SK-N-SH treated with all-trans-retinoic acid at 6 μM for 48 hours (cell line): ENCODE data around the gene ORM1.

Experiments
- ARNTL ChIP-seq: fragments of 450-650 bp; formaldehyde crosslinking; IDR thresholded peaks from 2 replicates; pipeline ENCODE4 v1.5.0; 2020; ENCODE audit warnings: low read depth, mild to moderate bottlenecking, moderate library complexity, borderline replicate concordance
- BACH2 ChIP-seq: fragments of 250-450 bp; sonication (Bioruptor Pico); IDR thresholded peaks from 2 replicates; pipeline ENCODE4 v1.9.0; 2021; ENCODE audit warnings: mild to moderate bottlenecking, borderline replicate concordance
- CREB5 ChIP-seq: fragments of 250-450 bp; sonication (Bioruptor Pico); IDR thresholded peaks from 2 replicates; pipeline ENCODE4 v1.5.1; 2020; ENCODE audit warnings: low read depth, mild to moderate bottlenecking, moderate library complexity
- CSRNP3 ChIP-seq: fragments of 250-450 bp; sonication (Bioruptor Pico); IDR thresholded peaks from 2 replicates; pipeline ENCODE4 v1.5.1; 2021; ENCODE audit warnings: mild to moderate bottlenecking, moderate library complexity
- GLIS3 ChIP-seq: fragments of 250-450 bp; sonication (Bioruptor Pico); IDR thresholded peaks from 2 replicates; pipeline ENCODE4 v1.5.0; 2020; ENCODE audit warnings: mild to moderate bottlenecking, moderate library complexity
- ISL1 ChIP-seq: fragments of 250-450 bp; sonication (Bioruptor Pico); IDR thresholded peaks from 2 replicates; pipeline ENCODE4 v2.1.2; 2022; ENCODE audit warnings: mild to moderate bottlenecking, moderate library complexity
- PATZ1 ChIP-seq: fragments of 250-450 bp; sonication (Bioruptor Pico); IDR thresholded peaks from 2 replicates; pipeline ENCODE4 v1.8.0; 2020; ENCODE audit warnings: mild to moderate bottlenecking, moderate library complexity, borderline replicate concordance
- ZC3H10 ChIP-seq: fragments of 250-450 bp; sonication (Bioruptor Pico); IDR thresholded peaks from 2 replicates; pipeline ENCODE4 v1.5.1; 2021; ENCODE audit warnings: mild to moderate bottlenecking, moderate library complexity
- ZFP3 ChIP-seq: fragments of 250-450 bp; sonication (Bioruptor Pico); IDR thresholded peaks from 2 replicates; pipeline ENCODE4 v1.5.0; 2020; ENCODE audit warnings: mild to moderate bottlenecking, moderate library complexity
- ZFP30 ChIP-seq: fragments of 450-650 bp; formaldehyde crosslinking; IDR thresholded peaks from 2 replicates; pipeline ENCODE4 v1.5.0; 2022; ENCODE audit warnings: mild to moderate bottlenecking, moderate library complexity

- no peak for TF ChIP-seq BACH2
- TF ChIP-seq ARNTL (CRISPR knock-in tag) = no peak
- no peak for TF ChIP-seq PATZ1 (CRISPR knock-in tag)
- TF ChIP-seq ISL1 (CRISPR knock-in tag) = no peak
- no peak for TF ChIP-seq CSRNP3 (CRISPR knock-in tag)
- no peak for TF ChIP-seq ZFP3
- no peak for TF ChIP-seq ZC3H10 (CRISPR knock-in tag)
- TF ChIP-seq GLIS3 (CRISPR knock-in tag) = no peak
- no peak for TF ChIP-seq CREB5 (CRISPR knock-in tag)
- TF ChIP-seq ZFP30 = no peak
Observed at GRCh38 chr9:114302727-114303126, 20.2 kb upstream of the ORM1 start.
